ENCODE data around the gene BCL3.
"Not testable (repeated sequence)": the region's sequence is repeated elsewhere in the genome, so short reads cannot be mapped to it uniquely, and the experiment has no call there.

- TF ChIP-seq EZH2, CTCF, EZH2phosphoT487 (IDR thresholded peaks at IDR 0.05): not testable (repeated sequence)
Observed at GRCh38 chr19:44720396-44720795, 28.1 kb upstream of the BCL3 start.
